GM12878 (cell line): ENCODE measurements around the gene UTP11. TPM values are rescaled to one million over a fixed set of nuclear protein-coding genes. Genes with fewer than 3 reads are reported as not detected.

Experiments
- DPF2 ChIP-seq: fragments of 450-650 bp; IDR thresholded peaks from 2 replicates; pipeline ENCODE4 v1.6.1; 2017; ENCODE audit warnings: mild to moderate bottlenecking
- EED ChIP-seq: sonication (generic); IDR thresholded peaks from 2 replicates; pipeline ENCODE4 v1.6.1; 2016; ENCODE audit warnings: antibody characterized with exemption, low read depth
- EGR1 ChIP-seq, 2 experiments: IDR thresholded peaks; 1 replicate in 1 of 2; 2 replicates in 1 of 2; pipeline ENCODE4 v1.6.1; 2011 to 2012; ENCODE audit warnings: low read depth in 2 of 2, low read length in 2 of 2, borderline replicate concordance in 1 of 2, mild to moderate bottlenecking in 1 of 2, moderate library complexity in 1 of 2
- FOXK2 ChIP-seq: fragments of 450-650 bp; IDR thresholded peaks from 2 replicates; pipeline ENCODE4 v1.6.1; 2017; ENCODE audit warnings: mild to moderate bottlenecking, moderate library complexity
- IKZF1 ChIP-seq: fragments of 450-650 bp; conservative IDR thresholded peaks from 2 replicates; pipeline ENCODE4 v1.6.1; 2017; ENCODE audit warnings: antibody characterized with exemption, mild to moderate bottlenecking
- IKZF2 ChIP-seq, 2 experiments: fragments of 450-650 bp; IDR thresholded peaks; 2 replicates each; pipeline ENCODE4 v1.6.1; 2017; ENCODE audit warnings: mild to moderate bottlenecking in 2 of 2, moderate library complexity in 2 of 2
- MTA3 ChIP-seq: IDR thresholded peaks from 2 replicates; pipeline ENCODE4 v1.6.1; 2012; ENCODE audit warnings: low read length, inconsistent platforms, borderline replicate concordance
- MXI1 ChIP-seq: fragments of 150-350 bp; IDR thresholded peaks from 2 replicates; pipeline ENCODE4 v1.6.1; 2011; ENCODE audit warnings: low read depth, mild to moderate bottlenecking, inconsistent platforms, low read length, improper control_type of control experiment
- RAD21 ChIP-seq: IDR thresholded peaks from 2 replicates; pipeline ENCODE4 v1.6.1; 2011; ENCODE audit warnings: mild to moderate bottlenecking, low read depth, low read length, moderate library complexity; ENCODE audit not compliant: insufficient read depth
- RAD51 ChIP-seq: fragments of 450-650 bp; IDR thresholded peaks from 2 replicates; pipeline ENCODE4 v1.6.1; 2016; ENCODE audit warnings: moderate library complexity, mild to moderate bottlenecking, inconsistent platforms
- RELA ChIP-seq: fragments of 450-650 bp; IDR thresholded peaks from 2 replicates; pipeline ENCODE4 v1.8.0; 2014; ENCODE audit warnings: borderline replicate concordance; ENCODE audit not compliant: partially characterized antibody
- SMAD5 ChIP-seq: IDR thresholded peaks from 2 replicates; pipeline ENCODE4 v1.6.1; 2016; ENCODE audit warnings: antibody characterized with exemption, low read depth
- ZNF207 ChIP-seq: fragments of 450-650 bp; IDR thresholded peaks from 2 replicates; pipeline ENCODE4 v1.6.1; 2014; ENCODE audit warnings: antibody characterized with exemption, mild to moderate bottlenecking, borderline replicate concordance
- ZNF217 ChIP-seq: fragments of 450-650 bp; IDR thresholded peaks from 2 replicates; pipeline ENCODE4 v1.6.1; 2017; ENCODE audit warnings: antibody characterized with exemption, mild to moderate bottlenecking
- ZNF274 ChIP-seq: IDR thresholded peaks from one replicate; pipeline ENCODE4 v1.8.0; 2011; ENCODE audit not compliant: insufficient read length, insufficient read depth
- ZZZ3 ChIP-seq: IDR thresholded peaks from 2 replicates; pipeline ENCODE4 v1.6.1; 2011; ENCODE audit warnings: low read depth; ENCODE audit not compliant: control insufficient read depth, insufficient read length
- polyA plus RNA-seq, 11 experiments: library from polyadenylated mRNA; depleted of rRNA in 4 of 11; unstranded in 6 of 11; stranded (reverse) in 5 of 11; fragments of >200 nt; fragmentation: Nextera tagmentation in 4 of 11; fragmentation: Illumina TruSeq in 1 of 11; extraction: Ambion mirVana in 4 of 11; extraction: Trizol in 1 of 11; gene quantifications; 1 replicate in 1 of 11; 2 replicates in 10 of 11; pipeline versions ENCODE4 v1.2.1 to v1.2.3, GENCODE V29; 2011 to 2016; ENCODE audit warnings: inconsistent platforms in 2 of 11, missing spikeins in 2 of 11, low read depth in 1 of 11
- total RNA-seq, 4 experiments: library from RNA; depleted of rRNA in 3 of 4; stranded (reverse); fragments of >200 nt in 3 of 4; fragmentation: Illumina TruSeq in 1 of 4; extraction: Trizol in 1 of 4; gene quantifications; 2 replicates each; pipeline versions ENCODE4 v1.2.1 to v1.2.3, GENCODE V29; 2013 to 2021
- TF ChIP-seq, protein P1 (sequence below): IDR thresholded peaks from 2 replicates; pipeline ENCODE4 v1.6.1; 2011; ENCODE audit warnings: borderline replicate concordance, low read depth, mild to moderate bottlenecking, moderate library complexity, mixed read lengths, low read length; ENCODE audit not compliant: insufficient read depth; ENCODE audit errors: extremely low read length
- TF ChIP-seq, protein P2 (sequence below): IDR thresholded peaks from 2 replicates; pipeline ENCODE4 v1.6.1; 2011; ENCODE audit warnings: borderline replicate concordance, low read depth, mild to moderate bottlenecking, moderate library complexity, low read length; ENCODE audit not compliant: insufficient read depth, poor library complexity, severe bottlenecking
- TF ChIP-seq, protein P3 (sequence below): IDR thresholded peaks from 2 replicates; pipeline ENCODE4 v1.6.1; 2012; ENCODE audit warnings: low read depth, low read length, improper control_type of control experiment
- TF ChIP-seq, protein P4 (sequence below): fragments of 450-650 bp; IDR thresholded peaks from 2 replicates; pipeline ENCODE4 v1.6.1; 2017; ENCODE audit warnings: borderline replicate concordance
- TF ChIP-seq, protein P5 (sequence below): fragments of 450-650 bp; IDR thresholded peaks from 2 replicates; pipeline ENCODE4 v1.6.1; 2016; ENCODE audit warnings: mild to moderate bottlenecking, moderate library complexity, borderline replicate concordance

The UTP11 gene
- total and polyA plus RNA-seq, 10 of the 15 experiments (the other 5 are each of a cell fraction or from before 2014, with no cell fraction given): 34.5 to 146 (median 64.2) TPM

DNA sequence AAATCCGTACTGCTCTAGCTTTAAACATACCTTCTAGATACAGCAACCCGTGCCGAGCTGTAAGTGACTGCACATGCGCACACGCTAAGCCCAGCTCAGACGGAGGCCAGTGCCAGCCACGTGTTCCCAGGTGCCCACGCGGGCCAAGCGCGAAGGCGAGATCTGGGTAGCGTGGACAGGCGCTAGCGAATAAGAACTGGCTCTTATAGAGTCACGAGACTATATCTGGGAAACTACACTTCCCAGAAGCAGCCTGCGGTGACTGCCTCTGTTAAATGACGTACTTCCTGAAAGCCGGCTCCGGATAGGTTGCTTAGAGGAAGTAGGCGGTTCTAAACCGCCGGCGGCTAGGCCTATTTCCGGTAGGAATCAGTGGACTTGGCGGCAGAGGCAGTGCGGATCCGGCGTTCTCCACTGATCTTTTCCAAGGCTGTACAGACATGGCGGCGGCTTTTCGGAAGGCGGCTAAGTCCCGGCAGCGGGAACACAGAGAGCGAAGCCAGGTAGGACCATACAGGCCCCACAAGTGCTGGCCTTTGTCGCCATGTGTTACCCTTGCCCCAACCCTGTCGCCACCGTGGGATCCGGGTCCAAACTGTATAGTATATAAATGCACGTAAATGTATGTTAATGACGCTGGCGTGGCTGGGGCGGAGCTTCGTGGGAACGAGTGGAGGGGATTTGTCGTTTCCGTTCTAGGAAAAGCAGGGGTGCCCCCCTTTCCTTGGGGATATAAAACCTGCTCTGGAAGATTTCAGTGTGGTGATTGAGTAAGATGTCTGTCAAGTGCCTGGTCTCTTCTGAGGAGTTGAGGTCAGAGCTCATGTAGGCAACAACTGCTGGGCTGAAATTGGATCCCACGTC lies at the start of gene UTP11 (continued):
- TF ChIP-seq ZNF217 (no peak), IKZF1 (peak; percentile 94), MTA3 (no peak), EGR1 (IDR thresholded peaks at IDR 0.05; ENCODE audit: borderline replicate concordance in 1 of 2, low read depth in 2 of 2, low read length in 2 of 2) (no peak), SMAD5 (peak; percentile 93), RAD21 (no peak), RELA (peak; percentile 12), FOXK2 (no peak), IKZF2 (IDR thresholded peaks at IDR 0.05) (peak; percentile 33 to 46; a peak in 2 of 4 replicates), DPF2 (no peak; the same call in none of the 2 replicates), ZNF274 (no peak), ZNF207 (peak; percentile 90; the same call in 1 of the 2 replicates), ZZZ3 (no peak), EED (peak; percentile 51), MXI1 (peak; percentile 79; the same call in 1 of the 2 replicates), RAD51 (peak; percentile 95)
- TF ChIP-seq, protein P1, sequence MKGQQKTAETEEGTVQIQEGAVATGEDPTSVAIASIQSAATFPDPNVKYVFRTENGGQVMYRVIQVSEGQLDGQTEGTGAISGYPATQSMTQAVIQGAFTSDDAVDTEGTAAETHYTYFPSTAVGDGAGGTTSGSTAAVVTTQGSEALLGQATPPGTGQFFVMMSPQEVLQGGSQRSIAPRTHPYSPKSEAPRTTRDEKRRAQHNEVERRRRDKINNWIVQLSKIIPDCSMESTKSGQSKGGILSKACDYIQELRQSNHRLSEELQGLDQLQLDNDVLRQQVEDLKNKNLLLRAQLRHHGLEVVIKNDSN: peak; percentile 84
- TF ChIP-seq, protein P2, sequence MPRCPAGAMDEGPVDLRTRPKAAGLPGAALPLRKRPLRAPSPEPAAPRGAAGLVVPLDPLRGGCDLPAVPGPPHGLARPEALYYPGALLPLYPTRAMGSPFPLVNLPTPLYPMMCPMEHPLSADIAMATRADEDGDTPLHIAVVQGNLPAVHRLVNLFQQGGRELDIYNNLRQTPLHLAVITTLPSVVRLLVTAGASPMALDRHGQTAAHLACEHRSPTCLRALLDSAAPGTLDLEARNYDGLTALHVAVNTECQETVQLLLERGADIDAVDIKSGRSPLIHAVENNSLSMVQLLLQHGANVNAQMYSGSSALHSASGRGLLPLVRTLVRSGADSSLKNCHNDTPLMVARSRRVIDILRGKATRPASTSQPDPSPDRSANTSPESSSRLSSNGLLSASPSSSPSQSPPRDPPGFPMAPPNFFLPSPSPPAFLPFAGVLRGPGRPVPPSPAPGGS: no peak
- TF ChIP-seq, protein P3, sequence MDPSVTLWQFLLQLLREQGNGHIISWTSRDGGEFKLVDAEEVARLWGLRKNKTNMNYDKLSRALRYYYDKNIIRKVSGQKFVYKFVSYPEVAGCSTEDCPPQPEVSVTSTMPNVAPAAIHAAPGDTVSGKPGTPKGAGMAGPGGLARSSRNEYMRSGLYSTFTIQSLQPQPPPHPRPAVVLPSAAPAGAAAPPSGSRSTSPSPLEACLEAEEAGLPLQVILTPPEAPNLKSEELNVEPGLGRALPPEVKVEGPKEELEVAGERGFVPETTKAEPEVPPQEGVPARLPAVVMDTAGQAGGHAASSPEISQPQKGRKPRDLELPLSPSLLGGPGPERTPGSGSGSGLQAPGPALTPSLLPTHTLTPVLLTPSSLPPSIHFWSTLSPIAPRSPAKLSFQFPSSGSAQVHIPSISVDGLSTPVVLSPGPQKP: no peak
- TF ChIP-seq, protein P4, sequence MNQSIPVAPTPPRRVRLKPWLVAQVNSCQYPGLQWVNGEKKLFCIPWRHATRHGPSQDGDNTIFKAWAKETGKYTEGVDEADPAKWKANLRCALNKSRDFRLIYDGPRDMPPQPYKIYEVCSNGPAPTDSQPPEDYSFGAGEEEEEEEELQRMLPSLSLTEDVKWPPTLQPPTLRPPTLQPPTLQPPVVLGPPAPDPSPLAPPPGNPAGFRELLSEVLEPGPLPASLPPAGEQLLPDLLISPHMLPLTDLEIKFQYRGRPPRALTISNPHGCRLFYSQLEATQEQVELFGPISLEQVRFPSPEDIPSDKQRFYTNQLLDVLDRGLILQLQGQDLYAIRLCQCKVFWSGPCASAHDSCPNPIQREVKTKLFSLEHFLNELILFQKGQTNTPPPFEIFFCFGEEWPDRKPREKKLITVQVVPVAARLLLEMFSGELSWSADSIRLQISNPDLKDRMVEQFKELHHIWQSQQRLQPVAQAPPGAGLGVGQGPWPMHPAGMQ: no peak
- TF ChIP-seq, protein P5, sequence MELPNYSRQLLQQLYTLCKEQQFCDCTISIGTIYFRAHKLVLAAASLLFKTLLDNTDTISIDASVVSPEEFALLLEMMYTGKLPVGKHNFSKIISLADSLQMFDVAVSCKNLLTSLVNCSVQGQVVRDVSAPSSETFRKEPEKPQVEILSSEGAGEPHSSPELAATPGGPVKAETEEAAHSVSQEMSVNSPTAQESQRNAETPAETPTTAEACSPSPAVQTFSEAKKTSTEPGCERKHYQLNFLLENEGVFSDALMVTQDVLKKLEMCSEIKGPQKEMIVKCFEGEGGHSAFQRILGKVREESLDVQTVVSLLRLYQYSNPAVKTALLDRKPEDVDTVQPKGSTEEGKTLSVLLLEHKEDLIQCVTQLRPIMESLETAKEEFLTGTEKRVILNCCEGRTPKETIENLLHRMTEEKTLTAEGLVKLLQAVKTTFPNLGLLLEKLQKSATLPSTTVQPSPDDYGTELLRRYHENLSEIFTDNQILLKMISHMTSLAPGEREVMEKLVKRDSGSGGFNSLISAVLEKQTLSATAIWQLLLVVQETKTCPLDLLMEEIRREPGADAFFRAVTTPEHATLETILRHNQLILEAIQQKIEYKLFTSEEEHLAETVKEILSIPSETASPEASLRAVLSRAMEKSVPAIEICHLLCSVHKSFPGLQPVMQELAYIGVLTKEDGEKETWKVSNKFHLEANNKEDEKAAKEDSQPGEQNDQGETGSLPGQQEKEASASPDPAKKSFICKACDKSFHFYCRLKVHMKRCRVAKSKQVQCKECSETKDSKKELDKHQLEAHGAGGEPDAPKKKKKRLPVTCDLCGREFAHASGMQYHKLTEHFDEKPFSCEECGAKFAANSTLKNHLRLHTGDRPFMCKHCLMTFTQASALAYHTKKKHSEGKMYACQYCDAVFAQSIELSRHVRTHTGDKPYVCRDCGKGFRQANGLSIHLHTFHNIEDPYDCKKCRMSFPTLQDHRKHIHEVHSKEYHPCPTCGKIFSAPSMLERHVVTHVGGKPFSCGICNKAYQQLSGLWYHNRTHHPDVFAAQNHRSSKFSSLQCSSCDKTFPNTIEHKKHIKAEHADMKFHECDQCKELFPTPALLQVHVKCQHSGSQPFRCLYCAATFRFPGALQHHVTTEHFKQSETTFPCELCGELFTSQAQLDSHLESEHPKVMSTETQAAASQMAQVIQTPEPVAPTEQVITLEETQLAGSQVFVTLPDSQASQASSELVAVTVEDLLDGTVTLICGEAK: peak; percentile 98
